ENCODE data around the gene CMC4.

The CMC4 gene

DNA sequence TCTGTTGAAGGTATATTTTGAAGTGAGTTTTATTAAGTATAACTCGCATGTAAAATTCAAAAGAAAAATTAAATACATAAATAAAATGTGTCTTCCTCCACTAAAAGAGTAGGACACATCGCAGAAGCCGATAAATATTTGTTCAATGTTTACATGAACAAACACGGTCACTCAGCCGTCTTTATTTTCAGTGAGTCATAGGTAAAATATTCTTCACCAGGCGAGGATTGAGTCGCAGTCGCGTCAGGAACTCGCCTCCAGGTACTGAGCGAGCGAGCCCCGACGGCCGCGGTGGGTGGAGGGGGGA lies 44.6 kb downstream of the CMC4 start:
- H3K4me3 ChIP-seq (ENCODE audit: low read length): peak overlapping the region; percentile 88
- H3K27me3 ChIP-seq (replicated peaks; ENCODE audit: control insufficient read depth, insufficient read depth, low read length): no peaks in the 10 kb centered on the region
- peaks cover 12% of the 10 kb centered on the region for H3K4me1 ChIP-seq (ENCODE audit: control insufficient read depth, insufficient read depth, low read length)
- peak overlapping the region; percentile 86 for H3K9ac ChIP-seq (ENCODE audit: low read length)
- no peaks in the 10 kb centered on the region for H3K9me3 ChIP-seq (ENCODE audit: control insufficient read depth, low read length)
- no peak for DNase-seq (ENCODE audit: low read depth)
- H3K36me3 ChIP-seq (ENCODE audit: control insufficient read depth, insufficient read depth, low read length, severe bottlenecking): no peaks in the 10 kb centered on the region

DNA sequence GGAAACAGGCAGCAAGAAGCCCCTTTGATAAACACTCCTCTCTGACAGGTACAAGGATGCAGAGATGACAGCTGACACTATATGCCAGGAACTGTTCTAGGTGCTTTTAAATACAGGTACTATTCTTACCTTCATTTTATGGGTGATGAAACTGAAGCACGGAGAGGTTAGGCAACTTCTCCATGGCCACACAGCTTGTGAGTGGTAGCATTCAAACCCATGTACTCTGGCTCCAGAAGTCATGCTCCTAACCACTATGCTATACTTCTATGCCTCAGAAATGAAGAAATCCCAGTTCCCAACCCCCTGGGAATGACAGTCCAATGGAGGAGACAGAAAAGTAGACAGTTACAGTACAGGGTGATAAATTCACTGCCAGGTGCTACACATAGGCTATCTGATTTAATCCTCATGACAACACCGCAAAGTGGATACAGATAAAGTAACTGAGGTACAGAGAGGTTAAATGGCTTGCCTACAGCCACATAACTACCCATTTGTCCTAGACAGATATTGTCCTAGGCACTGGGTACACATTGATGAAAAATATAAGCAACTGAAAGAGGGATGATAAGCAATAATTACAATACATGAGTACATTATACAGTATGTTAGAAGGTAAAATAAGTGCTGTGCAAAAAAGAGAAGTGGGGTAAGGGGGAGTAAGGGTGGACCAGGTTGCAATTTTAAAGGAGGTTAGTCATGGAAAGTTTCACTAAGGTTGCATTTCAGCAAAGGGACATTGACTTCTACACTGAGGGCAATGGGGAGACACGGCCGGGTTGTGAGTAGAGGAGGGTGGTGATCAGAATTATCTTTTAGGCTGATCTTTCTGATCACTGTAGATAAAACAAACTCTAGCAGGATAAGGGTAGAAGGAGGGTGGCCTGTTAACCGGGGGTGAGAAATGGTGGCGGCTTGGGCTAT lies 46.8 kb downstream of the CMC4 start:
- no peaks in the 10 kb centered on the region for H3K27me3 ChIP-seq (replicated peaks; ENCODE audit: control insufficient read depth, insufficient read depth, low read length)
- H3K9ac ChIP-seq (ENCODE audit: low read length): no peak overlapping the region
- peaks cover 12% of the 10 kb centered on the region for H3K4me1 ChIP-seq (ENCODE audit: control insufficient read depth, insufficient read depth, low read length)
- no peak for DNase-seq (ENCODE audit: low read depth)
- H3K36me3 ChIP-seq (ENCODE audit: control insufficient read depth, insufficient read depth, low read length, severe bottlenecking): no peaks in the 10 kb centered on the region
- H3K9me3 ChIP-seq (ENCODE audit: control insufficient read depth, low read length): no peaks in the 10 kb centered on the region
- H3K4me3 ChIP-seq (ENCODE audit: low read length): no peak overlapping the region

DNA sequence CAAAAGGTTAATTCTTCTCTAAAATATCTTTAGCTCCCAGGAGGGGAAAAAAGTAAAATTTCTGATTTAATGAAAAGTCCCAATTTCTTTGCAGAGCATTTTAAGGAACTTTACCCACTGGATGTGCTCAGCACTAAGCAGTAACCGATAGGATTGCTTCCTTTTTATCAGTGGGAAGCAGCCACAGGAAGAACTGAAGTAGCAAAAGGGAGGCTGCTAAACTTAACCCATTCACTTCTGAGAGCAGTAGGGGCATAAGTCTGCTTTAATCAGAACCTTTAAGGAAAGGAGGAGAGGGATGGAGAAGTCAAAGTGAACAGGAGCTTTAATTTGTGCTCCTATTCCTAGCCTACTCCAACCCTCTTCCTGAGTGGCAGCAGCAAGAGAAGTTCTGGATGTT lies 48.4 kb downstream of the CMC4 start, which contains the start of gene F8:
Gene F8 (minus strand): TSS at position 139 of the 400 bp plus-strand sequence. CDS start 171 bp downstream, outside the sequence.
- no peaks in the 10 kb centered on the region for H3K36me3 ChIP-seq (ENCODE audit: control insufficient read depth, insufficient read depth, low read length, severe bottlenecking)
- no peak for DNase-seq (ENCODE audit: low read depth)
- H3K4me3 ChIP-seq (ENCODE audit: low read length): no peak within 1 kb of the TSS

GRCh38 chrX:155020591-155020990 lies 50.3 kb downstream of the CMC4 start:
- H3K4me3 ChIP-seq (ENCODE audit: low read length): no peak overlapping the region
- no peak overlapping the region for H3K9ac ChIP-seq (ENCODE audit: low read length)
- no peaks in the 10 kb centered on the region for H3K27me3 ChIP-seq (replicated peaks; ENCODE audit: control insufficient read depth, insufficient read depth, low read length)
- DNase-seq (ENCODE audit: low read depth): no peak
- no peaks in the 10 kb centered on the region for H3K4me1 ChIP-seq (ENCODE audit: control insufficient read depth, insufficient read depth, low read length)
- H3K36me3 ChIP-seq (ENCODE audit: control insufficient read depth, insufficient read depth, low read length, severe bottlenecking): no peaks in the 10 kb centered on the region
- no peaks in the 10 kb centered on the region for H3K9me3 ChIP-seq (ENCODE audit: control insufficient read depth, low read length)

More for the DNA sequence above, 48.4 kb downstream of the CMC4 start, which contains the start of gene F8:
- H3K9ac ChIP-seq (ENCODE audit: low read length): no peak within 1 kb of the TSS
- no peaks in the 10 kb centered on the region for H3K9me3 ChIP-seq (ENCODE audit: control insufficient read depth, low read length)
- H3K27me3 ChIP-seq (replicated peaks; ENCODE audit: control insufficient read depth, insufficient read depth, low read length): no peaks in the 10 kb centered on the region
- no peaks in the 10 kb centered on the region for H3K4me1 ChIP-seq (ENCODE audit: control insufficient read depth, insufficient read depth, low read length)
